Skin of body (tissue), 2 donors: ENCODE results near the gene SWAP70. TPM values are rescaled to one million over a fixed set of nuclear protein-coding genes. Genes with fewer than 3 reads are reported as not detected.

Experiments
- DNase-seq: peaks from one replicate; lab custom pipeline; 2025; lab: John Stamatoyannopoulos, UW
- total RNA-seq: library from RNA; depleted of rRNA; stranded (reverse); fragments of >200 nt; gene quantifications from one replicate; pipeline ENCODE4 v1.2.3, GENCODE V29; 2014

SWAP70 gene
- total RNA-seq, 1 donor from 2014 or later: 31.8 TPM

GRCh38 chr11:9775398-9775779 is 111.5 kb downstream of the SWAP70 start:
- DNase-seq: no peak

DNA sequence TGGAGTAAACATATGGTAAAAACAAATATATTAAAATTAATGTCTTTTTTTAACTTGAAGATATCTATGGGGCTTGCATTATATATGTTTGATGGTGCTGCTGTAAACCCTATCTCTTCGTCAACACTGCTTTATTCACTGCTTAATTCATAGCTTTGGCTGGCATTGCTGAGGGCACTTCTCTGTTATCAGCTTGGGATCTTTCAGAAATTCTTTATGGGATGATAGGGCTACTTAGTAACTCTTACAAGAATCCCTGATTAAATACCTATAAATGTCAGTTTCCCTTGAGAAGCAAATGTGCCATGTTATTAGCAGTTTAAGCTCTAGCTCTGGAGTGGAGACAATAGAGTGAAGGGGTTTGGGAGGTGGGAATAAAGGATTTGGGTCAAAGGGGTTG is 112.3 kb downstream of the SWAP70 start:
- no peak for DNase-seq

DNA sequence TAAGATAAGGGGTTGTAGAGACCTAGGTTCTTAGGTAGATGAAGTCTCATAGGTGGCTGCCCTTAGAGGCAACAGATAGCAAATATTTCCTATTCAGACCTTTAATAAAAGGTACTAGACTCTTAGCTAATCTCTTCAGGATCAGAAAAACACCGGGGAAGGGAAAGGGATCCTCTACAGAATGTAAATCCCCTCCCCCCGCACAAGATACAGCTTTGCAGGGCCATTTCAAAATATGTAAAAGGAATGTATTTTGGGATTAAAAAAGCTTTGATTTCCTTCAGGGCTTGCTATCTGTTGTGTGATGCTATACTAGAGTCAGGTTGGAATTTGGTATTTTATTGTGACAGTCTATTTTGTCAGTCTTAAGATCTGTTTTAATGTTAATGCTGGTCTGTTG is 113.2 kb downstream of the SWAP70 start:
- no peak for DNase-seq

DNA sequence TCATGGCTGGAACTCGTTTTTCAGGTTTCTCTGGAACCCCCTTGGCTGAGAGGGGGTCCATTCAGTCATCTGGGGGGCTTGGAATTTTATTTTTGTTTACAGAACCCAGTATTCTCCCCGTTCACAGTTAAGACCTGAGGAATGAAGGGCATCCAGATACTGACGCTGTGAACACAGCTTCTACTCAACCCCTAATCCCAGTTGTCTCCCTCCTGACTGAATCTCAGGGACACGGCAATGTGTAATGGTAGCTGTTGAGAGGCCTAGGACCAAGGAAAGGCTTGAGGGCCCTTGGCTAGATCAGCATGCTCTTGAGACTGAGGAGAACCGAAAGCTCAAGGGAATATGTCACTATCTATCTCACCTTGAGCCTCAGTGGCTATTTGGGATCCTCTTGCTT is 113.6 kb downstream of the SWAP70 start:
- no peak for DNase-seq

DNA sequence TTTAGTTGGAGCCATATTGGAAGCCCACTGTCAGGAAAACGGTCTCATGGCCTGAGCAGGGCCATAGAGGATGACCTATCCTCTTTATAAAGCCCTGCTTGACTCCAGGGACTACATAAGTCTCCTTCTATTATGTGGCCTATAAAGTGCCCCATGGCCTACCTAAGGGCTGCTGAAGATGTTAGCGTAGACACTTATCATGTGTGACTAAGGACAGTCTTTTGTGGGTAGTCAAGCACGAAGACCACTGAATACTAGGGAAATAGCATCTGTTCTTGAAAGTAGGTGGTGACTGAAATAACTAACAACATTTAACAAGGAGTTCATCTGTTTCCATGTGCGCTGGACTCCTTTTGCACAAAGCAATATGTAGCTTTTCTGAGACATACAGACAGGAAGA is 117.1 kb downstream of the SWAP70 start:
- no peak for DNase-seq

DNA sequence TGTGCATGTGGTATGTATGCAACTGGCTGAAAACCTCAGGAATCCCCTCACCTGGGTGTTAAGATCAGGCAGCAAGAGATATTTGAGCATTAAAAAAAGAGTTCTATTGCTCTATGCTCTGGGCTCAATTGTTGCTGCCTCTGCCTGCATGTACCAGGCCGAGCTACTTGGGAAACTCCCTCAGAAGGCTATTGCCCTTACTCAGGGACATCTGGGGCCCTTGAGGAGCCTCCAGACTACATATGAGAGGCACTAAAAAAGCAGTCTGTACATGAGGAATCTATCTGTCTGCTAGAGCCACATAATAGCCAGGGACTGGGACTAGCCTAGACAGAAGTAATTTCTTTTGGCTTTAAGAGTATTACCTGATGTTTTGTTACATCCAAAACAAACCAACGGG is 120.1 kb downstream of the SWAP70 start:
- no peak for DNase-seq

- no peak for DNase-seq
Observed at GRCh38 chr11:9784602-9785315, 120.9 kb downstream of the SWAP70 start.

GRCh38 chr11:9787260-9787659 is 123.4 kb downstream of the SWAP70 start:
- DNase-seq: no peak

GRCh38 chr11:9787981-9788521 is 124.2 kb downstream of the SWAP70 start:
- DNase-seq: no peak

DNA sequence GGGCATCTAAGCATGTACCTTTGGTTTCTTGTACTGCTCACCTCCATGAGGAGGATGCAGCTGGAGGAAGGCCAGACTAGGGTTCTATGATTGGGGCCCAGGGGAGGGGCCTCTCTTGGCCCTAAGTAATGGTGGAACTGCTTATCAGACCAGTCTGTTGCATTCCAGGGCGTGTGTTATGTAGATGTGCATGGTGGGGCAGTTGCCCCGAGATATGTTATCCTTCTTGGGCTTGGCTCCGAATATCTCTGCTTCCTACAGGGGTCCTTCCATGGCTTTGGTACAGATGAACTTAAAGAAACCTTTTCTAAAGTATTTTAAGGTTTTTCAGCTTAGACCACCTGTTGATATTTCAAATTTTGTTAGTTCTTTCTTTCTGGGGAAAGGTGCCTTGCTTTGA is 126.0 kb downstream of the SWAP70 start:
- DNase-seq: no peak

DNA sequence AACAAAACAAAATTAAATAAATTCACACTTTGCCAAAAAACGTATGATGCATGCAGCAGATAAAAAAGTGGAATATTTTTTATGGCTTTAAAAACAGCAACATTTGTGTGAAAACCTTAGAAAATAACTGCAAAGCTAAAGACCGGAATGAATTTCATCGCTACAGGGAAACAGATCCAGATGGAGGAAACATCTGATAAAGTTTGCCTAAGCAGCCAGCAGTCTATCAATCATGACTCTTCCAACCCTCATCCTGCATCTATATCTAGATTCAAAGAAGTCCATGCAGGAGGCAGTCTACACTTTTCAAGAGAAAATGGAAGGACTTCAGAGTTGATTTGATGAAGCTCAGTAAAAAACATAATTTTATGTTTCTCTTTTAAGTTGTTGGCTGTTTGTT is 126.8 kb downstream of the SWAP70 start:
- DNase-seq: peak; percentile 27

DNA sequence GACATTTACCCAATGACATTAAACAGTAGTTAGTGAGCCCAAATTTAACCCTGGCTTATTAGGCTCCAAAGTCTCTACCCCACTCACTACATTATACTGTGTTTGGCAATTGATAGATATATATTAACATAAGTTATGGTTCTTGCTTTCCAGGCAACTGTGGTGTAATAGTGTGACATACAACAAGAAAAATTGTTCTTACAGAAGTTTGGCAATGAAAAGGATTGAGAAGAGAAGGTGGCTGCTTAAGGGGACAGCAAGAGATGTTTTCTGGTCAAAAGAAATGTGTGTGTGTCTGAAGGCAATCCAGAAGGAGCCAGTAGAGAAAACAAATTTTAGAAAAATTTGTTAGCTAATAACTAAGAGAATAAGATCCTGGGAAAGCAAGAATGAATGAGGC is 132.4 kb downstream of the SWAP70 start:
- no peak for DNase-seq

- no peak for DNase-seq
Observed at GRCh38 chr11:9796854-9797253, 133.0 kb downstream of the SWAP70 start.

DNA sequence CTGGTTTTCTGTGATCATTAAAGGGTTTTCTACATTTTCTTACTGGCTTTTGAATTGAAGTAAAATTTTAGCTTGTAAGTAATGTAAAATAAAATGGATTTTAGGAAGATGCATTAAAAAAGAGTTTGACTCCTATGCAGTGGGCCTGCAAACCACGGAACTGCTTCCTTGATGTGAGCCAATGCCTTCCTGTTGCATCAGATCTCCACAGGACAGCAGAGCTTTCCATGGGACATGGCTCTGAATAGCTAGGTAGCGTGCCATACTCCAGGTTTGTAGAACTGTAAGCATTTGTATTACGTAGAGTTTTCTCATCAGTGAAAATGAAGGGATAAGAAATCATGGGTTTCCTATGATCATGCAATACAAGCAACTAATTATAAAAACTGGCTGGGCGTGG is 133.4 kb downstream of the SWAP70 start:
- DNase-seq: no peak

- no peak for DNase-seq
Observed at GRCh38 chr11:9799886-9800285, 136.0 kb downstream of the SWAP70 start.

- DNase-seq: peak; percentile 58
Observed at GRCh38 chr11:9802291-9802861, 138.5 kb downstream of the SWAP70 start.

Other genes starting within 250 kb of the SWAP70 start
- gene ZNF143, start 203.1 kb upstream of the SWAP70 start, total RNA-seq: 22.3 TPM
- 54.5 TPM for gene WEE1, start 90.4 kb upstream of the SWAP70 start, total RNA-seq